Choroid plexus epithelial cell (primary cell): Measurements from ENCODE around the gene GLIS2.

ENCODE experiments used
- DNase-seq: peaks from one replicate; pipeline ENCODE4 v3.0.0-alpha.2; 2010; ENCODE audit warnings: low read depth
- H3K4me3 ChIP-seq: 2 replicates; pipeline ENCODE4 v1.5.1; 2011; ENCODE audit warnings: low read depth, mild to moderate bottlenecking, control low read depth, low read length, moderate library complexity
- CTCF ChIP-seq: conservative IDR thresholded peaks from 2 replicates; pipeline ENCODE4 v1.5.1; 2011; ENCODE audit warnings: low read depth, mild to moderate bottlenecking, control low read depth, inconsistent platforms, low read length, moderate library complexity

Gene GLIS2

DNA sequence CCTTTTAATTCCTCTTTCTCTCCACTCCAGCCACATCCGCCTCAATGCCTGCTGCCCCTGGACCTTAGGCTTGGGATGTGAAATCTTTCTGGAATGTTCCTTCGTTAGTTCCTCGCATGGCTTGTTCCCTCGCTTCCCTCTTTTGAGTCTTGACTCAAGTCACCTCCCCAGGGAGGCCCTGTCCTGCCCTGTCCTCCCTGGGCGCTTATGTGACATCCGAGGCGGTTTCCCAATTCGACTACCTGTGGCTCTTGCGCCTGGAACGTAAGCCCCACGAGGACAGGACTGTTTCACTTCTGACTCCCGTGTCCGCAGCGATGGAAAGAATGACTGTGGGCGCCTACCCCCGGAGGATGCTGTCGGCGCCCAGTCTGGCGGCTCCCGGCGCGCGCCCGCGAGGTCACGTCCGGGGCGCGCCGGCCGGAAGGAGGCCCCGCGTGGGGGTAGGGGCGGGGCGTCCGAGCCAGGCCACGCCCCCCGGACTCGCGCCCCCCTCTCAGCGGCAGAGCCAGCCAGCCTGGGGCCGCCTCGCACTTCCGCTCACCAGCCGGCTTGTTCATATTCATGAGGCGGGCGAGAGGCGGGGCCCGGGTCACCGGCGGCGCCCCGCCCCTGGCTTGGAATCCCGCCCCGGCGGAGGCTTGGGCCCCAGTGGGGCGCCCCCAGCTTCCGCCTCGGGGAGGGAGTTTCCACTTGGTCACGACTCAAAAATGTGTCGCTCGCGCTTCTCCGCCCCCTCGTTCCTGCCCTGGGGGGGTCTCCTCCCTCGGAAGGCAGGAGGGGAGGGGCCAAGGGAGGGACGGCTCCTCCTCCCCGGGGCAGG lies 8.4 kb upstream of the GLIS2 start:
- TF ChIP-seq CTCF, result no peak
- peak; percentile 95 for DNase-seq
- H3K4me3 ChIP-seq, result peak overlapping the region; percentile 50

DNA sequence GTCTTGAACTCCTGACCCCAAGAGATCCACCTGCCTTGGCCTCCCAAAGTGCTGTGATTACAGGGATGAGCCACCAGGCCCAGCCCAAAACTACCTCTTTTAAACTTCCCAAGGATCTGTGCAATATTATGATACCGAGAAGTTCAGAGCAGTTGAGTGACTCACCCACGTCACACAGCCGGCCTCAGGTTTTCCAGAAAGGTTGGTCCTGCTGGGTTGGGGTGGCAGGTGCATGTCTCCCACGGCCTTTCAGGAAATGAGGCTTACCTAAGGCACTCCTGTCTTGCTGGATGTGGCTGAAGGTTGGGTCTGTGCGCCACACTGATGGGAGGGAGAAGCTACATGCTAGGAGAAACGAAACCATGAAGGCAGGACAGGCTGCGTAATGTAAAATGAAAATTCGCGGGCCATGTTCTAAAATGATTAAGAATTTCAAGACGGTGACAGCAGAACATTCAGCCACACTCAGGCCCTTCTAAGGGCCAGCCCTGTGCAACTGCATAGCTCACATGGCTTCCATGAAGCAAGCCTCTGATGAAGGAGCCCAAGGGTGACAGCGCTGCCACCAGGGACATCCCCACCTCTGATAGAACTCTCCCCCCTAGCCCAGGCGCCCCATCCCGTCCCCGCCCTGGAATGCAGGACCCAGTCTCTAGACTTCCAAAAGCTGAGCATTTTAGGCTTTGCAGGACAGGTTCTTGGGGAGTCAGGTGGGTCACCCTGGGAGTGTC lies 6.6 kb upstream of the GLIS2 start:
- H3K4me3 ChIP-seq, result no peak overlapping the region
- no peak for TF ChIP-seq CTCF
- DNase-seq, result no peak

- DNase-seq, result peak; percentile 84
- peak; percentile 83 for TF ChIP-seq CTCF
These were observed 6.0 kb upstream of the GLIS2 start for GRCh38 chr16:4309833-4310266.

GRCh38 chr16:4313563-4314531 lies 2.0 kb upstream of the GLIS2 start:
- no peak overlapping the region for H3K4me3 ChIP-seq
- TF ChIP-seq CTCF, result peak; percentile 55
- DNase-seq, result no peak

More at GRCh38 chr16:4309833-4310266, 6.0 kb upstream of the GLIS2 start:
- no peak overlapping the region for H3K4me3 ChIP-seq

DNA sequence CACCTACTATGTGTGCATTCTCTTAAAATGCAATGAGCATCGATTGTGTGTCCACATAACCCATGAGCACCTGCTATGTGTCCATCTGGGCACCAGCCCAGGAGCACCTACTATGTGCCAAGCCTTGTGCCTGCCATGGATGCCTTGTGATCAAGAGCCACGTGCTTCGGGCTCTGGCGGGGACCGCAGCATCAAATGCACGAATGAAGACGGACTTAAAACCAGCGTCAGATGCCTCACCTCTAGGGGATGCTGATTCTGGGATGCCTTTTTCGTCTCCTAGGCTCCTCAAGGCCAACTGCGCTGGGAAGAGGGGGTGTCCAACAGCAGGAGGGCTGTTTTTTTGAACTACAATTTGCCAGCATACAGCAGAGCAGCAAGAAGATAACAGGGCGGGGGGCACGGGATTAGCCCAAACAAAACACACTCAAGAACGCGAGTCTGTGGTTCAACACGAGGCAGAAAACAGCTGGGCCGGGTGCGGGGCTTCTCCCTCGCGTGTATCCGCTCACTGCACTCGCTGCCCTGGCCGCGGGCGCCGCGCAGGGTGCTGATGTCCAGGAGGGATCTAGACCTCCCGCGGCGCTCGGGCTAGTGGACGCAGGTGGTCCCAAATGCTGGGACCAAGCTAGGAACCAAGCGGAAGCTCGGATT lies 1.2 kb upstream of the GLIS2 start:
- DNase-seq, result peak; percentile 46

More for the DNA sequence above, 1.2 kb upstream of the GLIS2 start:
- TF ChIP-seq CTCF, result peak; percentile 30
- H3K4me3 ChIP-seq, result peak overlapping the region; percentile 64
